Right lobe of liver (tissue), 4 donors: ENCODE data around the gene MCM7.

Experiments used
- POLR2A ChIP-seq: fragments of 450-650 bp; IDR thresholded peaks from one replicate; pipeline ENCODE4 v1.6.1; 2017; ENCODE audit warnings: antibody characterized with exemption, mild to moderate bottlenecking
- TF ChIP-seq, protein P1 (sequence below), 4 donors: fragments of 200-600 bp in 3 of 4; fragments of 450-650 bp in 1 of 4; IDR thresholded peaks; one replicate each; pipeline versions ENCODE4 v1.5.1 to v1.8.0; 2016 to 2022; ENCODE audit warnings: antibody characterized with exemption in 4 of 4, mild to moderate bottlenecking in 2 of 4
- donor health status: DM: no; HTN: no; CAD: no.
- donor health status: DM: no; HTN: no; CAD: no.
- donor health status: DM: no; HTN: yes; CAD: no.

DNA sequence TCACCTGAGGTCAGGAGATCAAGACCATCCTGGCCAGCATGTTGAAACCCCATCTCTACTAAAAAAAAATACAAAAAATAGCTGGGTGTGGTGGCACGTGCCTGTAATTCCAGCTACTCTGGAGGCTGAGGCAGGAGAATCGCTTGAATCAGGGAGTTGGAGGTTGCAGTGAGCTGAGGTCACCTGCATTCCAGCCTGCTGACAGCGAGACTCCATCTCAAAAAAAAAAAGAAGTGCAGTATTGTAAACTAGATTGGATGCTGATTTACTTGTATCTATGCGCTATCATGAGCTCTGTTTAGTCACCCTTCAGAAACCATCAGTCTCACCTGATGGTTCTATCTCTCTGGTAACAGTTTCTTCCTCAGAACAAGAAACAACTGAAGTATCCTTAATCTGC is 37.8 kb downstream of the MCM7 start:
- TF ChIP-seq, protein P1, sequence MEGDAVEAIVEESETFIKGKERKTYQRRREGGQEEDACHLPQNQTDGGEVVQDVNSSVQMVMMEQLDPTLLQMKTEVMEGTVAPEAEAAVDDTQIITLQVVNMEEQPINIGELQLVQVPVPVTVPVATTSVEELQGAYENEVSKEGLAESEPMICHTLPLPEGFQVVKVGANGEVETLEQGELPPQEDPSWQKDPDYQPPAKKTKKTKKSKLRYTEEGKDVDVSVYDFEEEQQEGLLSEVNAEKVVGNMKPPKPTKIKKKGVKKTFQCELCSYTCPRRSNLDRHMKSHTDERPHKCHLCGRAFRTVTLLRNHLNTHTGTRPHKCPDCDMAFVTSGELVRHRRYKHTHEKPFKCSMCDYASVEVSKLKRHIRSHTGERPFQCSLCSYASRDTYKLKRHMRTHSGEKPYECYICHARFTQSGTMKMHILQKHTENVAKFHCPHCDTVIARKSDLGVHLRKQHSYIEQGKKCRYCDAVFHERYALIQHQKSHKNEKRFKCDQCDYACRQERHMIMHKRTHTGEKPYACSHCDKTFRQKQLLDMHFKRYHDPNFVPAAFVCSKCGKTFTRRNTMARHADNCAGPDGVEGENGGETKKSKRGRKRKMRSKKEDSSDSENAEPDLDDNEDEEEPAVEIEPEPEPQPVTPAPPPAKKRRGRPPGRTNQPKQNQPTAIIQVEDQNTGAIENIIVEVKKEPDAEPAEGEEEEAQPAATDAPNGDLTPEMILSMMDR (IDR thresholded peaks at IDR 0.05), result no peak
- TF ChIP-seq POLR2A, result no peak
